ENCODE measurements around the gene SIRT6. TPM values are rescaled to one million over a fixed set of nuclear protein-coding genes. Genes with fewer than 3 reads are reported as not detected.

SIRT6 gene
- total RNA-seq, 1 experiment from 2014 or later, result 22.9 TPM

GRCh38 chr19:4228765-4229178, 46.4 kb upstream of the SIRT6 start:
- CTCF ChIA-PET, result no interaction called here

GRCh38 chr19:4227771-4228170, 45.4 kb upstream of the SIRT6 start:
- no peak overlapping the region for H3K4me3 Mint-ChIP-seq (ENCODE audit: low read depth, unreplicated experiment)
- no peaks in the 10 kb centered on the region for H3K9me3 Mint-ChIP-seq (ENCODE audit: low read depth, unreplicated experiment)
- CTCF ChIA-PET, result no interaction called here
- no peak for TF ChIP-seq CTCF (IDR thresholded peaks at IDR 0.05; ENCODE audit: unreplicated experiment)
- intact Hi-C loops (cut with micrococcal nuclease; ENCODE audit: unreplicated experiment), result no loop called here
- peaks cover 7% of the 10 kb centered on the region for H3K4me1 Mint-ChIP-seq (ENCODE audit: low read depth, unreplicated experiment)
- no peak for DNase-seq
- H3K27me3 Mint-ChIP-seq (ENCODE audit: unreplicated experiment), result no peaks in the 10 kb centered on the region
- no TSS peak for BruUV-seq (replicated peaks)
- H3K36me3 Mint-ChIP-seq (ENCODE audit: insufficient read depth, unreplicated experiment), result peaks cover 5% of the 10 kb centered on the region
- no peak overlapping the region for H3K27ac Mint-ChIP-seq (ENCODE audit: unreplicated experiment)

More at GRCh38 chr19:4228765-4229178, 46.4 kb upstream of the SIRT6 start:
- Mint-ChIP-seq H3K36me3 (ENCODE audit: insufficient read depth, unreplicated experiment) (peaks cover 5% of the 10 kb centered on the region), H3K27me3 (ENCODE audit: unreplicated experiment) (no peaks in the 10 kb centered on the region), H3K4me3 (ENCODE audit: low read depth, unreplicated experiment) (no peak overlapping the region), H3K4me1 (ENCODE audit: low read depth, unreplicated experiment) (peaks cover 7% of the 10 kb centered on the region), H3K27ac (ENCODE audit: unreplicated experiment) (no peak overlapping the region), H3K9me3 (ENCODE audit: low read depth, unreplicated experiment) (no peaks in the 10 kb centered on the region)
- no peak for DNase-seq
- TF ChIP-seq CTCF (IDR thresholded peaks at IDR 0.05; ENCODE audit: unreplicated experiment), result no peak
- intact Hi-C loops (cut with micrococcal nuclease; ENCODE audit: unreplicated experiment), result no loop called here
- no TSS peak for BruUV-seq (replicated peaks)

- intact Hi-C loops (cut with micrococcal nuclease; ENCODE audit: unreplicated experiment), result no loop called here
- TF ChIP-seq CTCF (IDR thresholded peaks at IDR 0.05; ENCODE audit: unreplicated experiment), result no peak
- Mint-ChIP-seq H3K4me3 (ENCODE audit: low read depth, unreplicated experiment) (no peak overlapping the region), H3K9me3 (ENCODE audit: low read depth, unreplicated experiment) (no peaks in the 10 kb centered on the region), H3K27me3 (ENCODE audit: unreplicated experiment) (no peaks in the 10 kb centered on the region), H3K36me3 (ENCODE audit: insufficient read depth, unreplicated experiment) (peaks cover 5% of the 10 kb centered on the region), H3K27ac (ENCODE audit: unreplicated experiment) (no peak overlapping the region), H3K4me1 (ENCODE audit: low read depth, unreplicated experiment) (peaks cover 7% of the 10 kb centered on the region)
- CTCF ChIA-PET, result no interaction called here
- BruUV-seq (replicated peaks), result no TSS peak
- no peak for DNase-seq
Observed at GRCh38 chr19:4225885-4226284, 43.5 kb upstream of the SIRT6 start.

- no peak for DNase-seq
- H3K9me3 Mint-ChIP-seq (ENCODE audit: low read depth, unreplicated experiment), result no peaks in the 10 kb centered on the region
- no TSS peak for BruUV-seq (replicated peaks)
- no peaks in the 10 kb centered on the region for H3K27me3 Mint-ChIP-seq (ENCODE audit: unreplicated experiment)
- intact Hi-C loops (cut with micrococcal nuclease; ENCODE audit: unreplicated experiment), result no loop called here
- TF ChIP-seq CTCF (IDR thresholded peaks at IDR 0.05; ENCODE audit: unreplicated experiment), result no peak
- peaks cover 5% of the 10 kb centered on the region for H3K36me3 Mint-ChIP-seq (ENCODE audit: insufficient read depth, unreplicated experiment)
- H3K4me1 Mint-ChIP-seq (ENCODE audit: low read depth, unreplicated experiment), result peaks cover 7% of the 10 kb centered on the region
- CTCF ChIA-PET, result no interaction called here
- H3K4me3 Mint-ChIP-seq (ENCODE audit: low read depth, unreplicated experiment), result no peak overlapping the region
- no peak overlapping the region for H3K27ac Mint-ChIP-seq (ENCODE audit: unreplicated experiment)
Observed at GRCh38 chr19:4224470-4224869, 42.1 kb upstream of the SIRT6 start.

Data from Calu3 (cell line).